ENCODE measurements around the gene HCN3.

- TF ChIP-seq, protein P1, sequence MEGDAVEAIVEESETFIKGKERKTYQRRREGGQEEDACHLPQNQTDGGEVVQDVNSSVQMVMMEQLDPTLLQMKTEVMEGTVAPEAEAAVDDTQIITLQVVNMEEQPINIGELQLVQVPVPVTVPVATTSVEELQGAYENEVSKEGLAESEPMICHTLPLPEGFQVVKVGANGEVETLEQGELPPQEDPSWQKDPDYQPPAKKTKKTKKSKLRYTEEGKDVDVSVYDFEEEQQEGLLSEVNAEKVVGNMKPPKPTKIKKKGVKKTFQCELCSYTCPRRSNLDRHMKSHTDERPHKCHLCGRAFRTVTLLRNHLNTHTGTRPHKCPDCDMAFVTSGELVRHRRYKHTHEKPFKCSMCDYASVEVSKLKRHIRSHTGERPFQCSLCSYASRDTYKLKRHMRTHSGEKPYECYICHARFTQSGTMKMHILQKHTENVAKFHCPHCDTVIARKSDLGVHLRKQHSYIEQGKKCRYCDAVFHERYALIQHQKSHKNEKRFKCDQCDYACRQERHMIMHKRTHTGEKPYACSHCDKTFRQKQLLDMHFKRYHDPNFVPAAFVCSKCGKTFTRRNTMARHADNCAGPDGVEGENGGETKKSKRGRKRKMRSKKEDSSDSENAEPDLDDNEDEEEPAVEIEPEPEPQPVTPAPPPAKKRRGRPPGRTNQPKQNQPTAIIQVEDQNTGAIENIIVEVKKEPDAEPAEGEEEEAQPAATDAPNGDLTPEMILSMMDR (IDR thresholded peaks at IDR 0.05), result no peak
- TF ChIP-seq EP300 (IDR thresholded peaks at IDR 0.05), result no peak
Observed at GRCh38 chr1:155251566-155251965, 25.7 kb upstream of the HCN3 start.
